Activated T-helper 2 cell treated with anti-CD3 and anti-CD28 coated beads, Interferon-gamma antibody, Interleukin-2, Interleukin-4, amounts not matched to agents 10 μg/mL and 5 μg/mL and 100 μg/mL, durations not matched to agents 14 hours and 24 hours and 36 hours (primary cell): ENCODE results near the gene ASB10. TPM values are rescaled to one million over a fixed set of nuclear protein-coding genes. Genes with fewer than 3 reads are reported as not detected.

Experiments used
- DNase-seq: peaks from one replicate; pipeline ENCODE4 v3.0.0; 2021; ENCODE audit warnings: low spot score
- H3K27ac Mint-ChIP-seq: one replicate; pipeline ENCODE4 v1.8.0; 2021; ENCODE audit warnings: mixed read lengths
- H3K27me3 Mint-ChIP-seq: one replicate; pipeline ENCODE4 v1.8.0; 2021; ENCODE audit warnings: low read depth, mixed read lengths
- H3K36me3 Mint-ChIP-seq: one replicate; pipeline ENCODE4 v1.8.0; 2021; ENCODE audit warnings: low read depth, mixed read lengths
- H3K4me1 Mint-ChIP-seq: one replicate; pipeline ENCODE4 v1.8.0; 2021; ENCODE audit warnings: low read depth, mixed read lengths
- H3K4me3 Mint-ChIP-seq: one replicate; pipeline ENCODE4 v1.8.0; 2021; ENCODE audit warnings: low read depth, mild to moderate bottlenecking, moderate library complexity, mixed read lengths
- H3K9me3 Mint-ChIP-seq: one replicate; pipeline ENCODE4 v1.8.0; 2021; ENCODE audit warnings: mixed read lengths
- intact Hi-C: fragments of 100-400 bp; cut with micrococcal nuclease; formaldehyde crosslinking; loops from one replicate; pipeline ENCODE4 v1.15.1; 2023
- total RNA-seq: library from RNA; stranded (reverse); gene quantifications from 2 replicates; pipeline ENCODE4 v1.2.3, GENCODE V29; 2022

The ASB10 gene, protein sequence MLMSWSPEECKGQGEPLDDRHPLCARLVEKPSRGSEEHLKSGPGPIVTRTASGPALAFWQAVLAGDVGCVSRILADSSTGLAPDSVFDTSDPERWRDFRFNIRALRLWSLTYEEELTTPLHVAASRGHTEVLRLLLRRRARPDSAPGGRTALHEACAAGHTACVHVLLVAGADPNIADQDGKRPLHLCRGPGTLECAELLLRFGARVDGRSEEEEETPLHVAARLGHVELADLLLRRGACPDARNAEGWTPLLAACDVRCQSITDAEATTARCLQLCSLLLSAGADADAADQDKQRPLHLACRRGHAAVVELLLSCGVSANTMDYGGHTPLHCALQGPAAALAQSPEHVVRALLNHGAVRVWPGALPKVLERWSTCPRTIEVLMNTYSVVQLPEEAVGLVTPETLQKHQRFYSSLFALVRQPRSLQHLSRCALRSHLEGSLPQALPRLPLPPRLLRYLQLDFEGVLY
- total RNA-seq, result not detected in 2 replicates

GRCh38 chr7:151186640-151187408 lies at the start of gene ASB10:
ASB10 (minus strand) TSS chr7:151187250; CDS start chr7:151187130, 120 bp downstream.
- no peaks in the 10 kb centered on the region for H3K4me1 Mint-ChIP-seq
- peaks cover 10% of the 10 kb centered on the region for H3K27me3 Mint-ChIP-seq
- H3K36me3 Mint-ChIP-seq, result no peaks in the 10 kb centered on the region
- no peak within 1 kb of the TSS for H3K27ac Mint-ChIP-seq
- no peaks in the 10 kb centered on the region for H3K9me3 Mint-ChIP-seq
- H3K4me3 Mint-ChIP-seq, result no peak within 1 kb of the TSS
- DNase-seq, result no peak
- intact Hi-C loops, result no loop called here

DNA sequence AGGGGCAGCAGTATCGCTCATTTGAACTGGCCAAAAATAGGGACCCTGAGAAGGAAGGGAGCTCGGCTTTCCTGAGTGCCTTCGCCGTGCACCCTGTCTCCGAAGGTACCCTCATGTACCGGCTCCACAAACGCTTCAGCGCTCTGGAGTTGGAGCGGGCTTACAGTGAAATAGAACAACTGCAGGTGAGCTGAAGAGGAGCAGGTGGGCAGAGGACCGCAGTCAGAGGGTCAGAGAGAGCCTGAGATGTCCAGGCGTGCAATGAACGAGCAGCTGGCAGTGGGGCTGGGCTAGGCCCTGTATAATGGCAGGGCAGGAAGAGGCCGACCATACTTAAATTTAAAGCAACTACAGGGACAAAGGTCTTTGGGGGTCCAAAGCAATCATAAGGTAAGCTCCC lies 49.4 kb upstream of the ASB10 start:
- intact Hi-C loops, result no loop called here
- DNase-seq, result no peak
- H3K27ac Mint-ChIP-seq, result no peak overlapping the region
- H3K9me3 Mint-ChIP-seq, result no peaks in the 10 kb centered on the region
- H3K4me3 Mint-ChIP-seq, result no peak overlapping the region
- peaks cover 46% of the 10 kb centered on the region for H3K36me3 Mint-ChIP-seq
- no peaks in the 10 kb centered on the region for H3K27me3 Mint-ChIP-seq
- H3K4me1 Mint-ChIP-seq, result peaks cover 18% of the 10 kb centered on the region

DNA sequence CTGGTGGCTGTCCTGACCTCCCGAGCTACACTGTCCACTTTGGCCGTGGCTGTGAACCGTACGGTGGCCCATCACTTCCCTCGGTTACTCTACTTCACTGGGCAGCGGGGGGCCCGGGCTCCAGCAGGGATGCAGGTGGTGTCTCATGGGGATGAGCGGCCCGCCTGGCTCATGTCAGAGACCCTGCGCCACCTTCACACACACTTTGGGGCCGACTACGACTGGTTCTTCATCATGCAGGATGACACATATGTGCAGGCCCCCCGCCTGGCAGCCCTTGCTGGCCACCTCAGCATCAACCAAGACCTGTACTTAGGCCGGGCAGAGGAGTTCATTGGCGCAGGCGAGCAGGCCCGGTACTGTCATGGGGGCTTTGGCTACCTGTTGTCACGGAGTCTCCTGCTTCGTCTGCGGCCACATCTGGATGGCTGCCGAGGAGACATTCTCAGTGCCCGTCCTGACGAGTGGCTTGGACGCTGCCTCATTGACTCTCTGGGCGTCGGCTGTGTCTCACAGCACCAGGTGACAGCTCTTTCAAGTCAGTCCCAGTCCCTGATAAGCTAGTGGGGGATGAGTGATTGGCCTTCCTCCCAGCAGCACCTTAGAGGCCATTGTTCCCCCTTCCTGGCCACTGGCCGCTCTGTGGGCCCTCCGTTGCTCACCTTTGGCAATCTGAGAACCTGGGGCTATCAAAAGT lies 48.2 kb upstream of the ASB10 start:
- Mint-ChIP-seq H3K36me3 (peaks cover 45% of the 10 kb centered on the region), H3K4me3 (peak overlapping the region; percentile 30), H3K9me3 (no peaks in the 10 kb centered on the region), H3K4me1 (peaks cover 18% of the 10 kb centered on the region), H3K27me3 (peaks cover 1% of the 10 kb centered on the region), H3K27ac (no peak overlapping the region)
- intact Hi-C loops, result no loop called here
- no peak for DNase-seq

GRCh38 chr7:151233804-151234203 lies 46.8 kb upstream of the ASB10 start:
- H3K27me3 Mint-ChIP-seq, result peaks cover 4% of the 10 kb centered on the region
- peaks cover 18% of the 10 kb centered on the region for H3K4me1 Mint-ChIP-seq
- no peaks in the 10 kb centered on the region for H3K9me3 Mint-ChIP-seq
- peak overlapping the region; percentile 99 for H3K27ac Mint-ChIP-seq
- H3K36me3 Mint-ChIP-seq, result peaks cover 38% of the 10 kb centered on the region
- intact Hi-C loops, result loop anchor here (1.0 to 5.0 kb wide), 4 partner anchors 9 to 175 kb away; partner anchors contain the start of gene SLC4A2
- H3K4me3 Mint-ChIP-seq, result peak overlapping the region; percentile 100
- no peak for DNase-seq

DNA sequence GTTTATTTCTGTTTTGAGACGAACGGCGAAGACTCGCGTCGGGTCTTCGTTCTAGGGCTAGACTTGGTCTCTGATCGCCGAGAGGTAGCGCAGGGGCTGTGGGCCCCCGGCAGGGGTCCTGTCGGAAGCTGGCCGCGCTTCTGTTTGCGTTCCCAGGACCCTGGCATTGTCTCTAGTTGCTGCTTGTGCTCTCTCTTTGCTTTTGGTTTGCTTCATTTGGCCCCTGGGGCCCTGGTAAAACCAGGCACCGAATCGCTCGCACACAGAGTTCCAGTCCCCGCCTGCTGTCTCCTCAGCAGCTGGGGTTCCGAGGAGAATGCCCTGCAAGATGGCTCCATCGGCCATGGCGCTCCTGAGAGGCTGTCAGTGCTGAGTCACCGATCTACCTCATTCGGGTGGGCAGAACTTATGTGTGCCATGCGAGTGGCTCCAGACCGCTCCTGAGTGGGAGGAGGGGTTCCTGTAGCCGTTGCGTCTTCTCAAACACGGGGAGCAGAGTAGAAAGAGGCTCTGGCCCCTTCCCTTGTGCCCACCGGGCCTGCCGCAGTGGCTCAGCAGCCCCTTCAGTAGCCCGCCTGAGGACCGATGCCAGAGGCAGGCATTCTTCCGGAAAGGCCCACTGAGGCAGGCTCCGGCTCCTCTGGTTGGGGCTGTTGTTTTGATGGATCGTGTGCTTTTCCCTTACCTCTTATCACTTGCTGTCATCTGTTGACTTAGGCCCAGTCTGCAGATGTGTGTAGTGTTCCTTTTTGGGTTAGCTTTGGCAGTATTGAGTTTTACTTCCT lies 46.1 kb upstream of the ASB10 start:
- intact Hi-C loops, result loop anchor here (1.0 to 5.0 kb wide), 4 partner anchors 10 to 174 kb away; partner anchors contain the start of gene SLC4A2
- no peaks in the 10 kb centered on the region for H3K9me3 Mint-ChIP-seq
- peaks cover 20% of the 10 kb centered on the region for H3K4me1 Mint-ChIP-seq
- H3K27ac Mint-ChIP-seq, result peak overlapping the region; percentile 99
- peaks cover 4% of the 10 kb centered on the region for H3K27me3 Mint-ChIP-seq
- H3K36me3 Mint-ChIP-seq, result peaks cover 38% of the 10 kb centered on the region
- peak; percentile 57 for DNase-seq
- peak overlapping the region; percentile 100 for H3K4me3 Mint-ChIP-seq

DNA sequence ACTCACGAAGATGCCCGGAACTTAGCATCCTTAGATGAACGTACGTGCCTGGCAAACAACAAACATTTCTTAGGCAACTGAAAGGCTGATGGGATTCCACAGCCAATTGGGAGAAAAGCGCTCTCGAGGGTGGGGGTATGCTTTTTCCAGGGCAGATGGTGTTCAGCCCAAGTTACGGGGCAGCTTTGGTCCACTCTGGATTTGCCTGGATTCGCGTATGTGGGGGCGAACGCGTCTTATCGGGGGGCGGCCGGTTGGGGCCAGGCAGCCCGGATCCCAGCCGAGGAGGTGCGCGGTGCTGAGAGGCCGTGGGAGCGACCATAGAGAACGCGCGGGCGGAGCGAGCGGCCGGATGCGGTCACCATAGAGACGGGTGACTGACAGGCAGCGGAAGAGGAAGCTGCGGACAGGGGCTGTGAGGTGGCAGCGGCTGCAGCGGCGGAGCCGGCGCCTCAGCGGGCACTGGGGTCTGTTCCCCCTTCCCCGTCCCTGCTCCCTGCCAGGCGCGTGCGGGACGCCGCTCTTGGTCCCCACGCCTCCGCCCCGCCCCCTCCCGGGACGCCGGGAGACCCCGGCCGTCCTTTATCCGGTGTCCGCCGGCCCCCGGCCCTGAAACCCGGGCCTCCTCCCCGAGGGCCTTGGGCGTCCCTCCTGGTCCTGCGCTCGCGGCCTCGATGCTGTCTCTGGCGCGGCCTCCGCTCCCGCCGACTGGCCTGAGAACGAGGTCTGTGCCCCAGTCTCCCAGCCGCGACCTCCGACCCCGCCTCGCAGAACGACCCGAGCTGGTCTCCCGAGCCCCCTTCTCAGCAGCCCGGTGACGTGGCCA lies 45.3 kb upstream of the ASB10 start, which contains the start of gene CHPF2:
Gene CHPF2 (plus strand): TSS at position 393 of the 826 bp plus-strand sequence. CDS start 1,529 bp downstream, outside the sequence.
- Mint-ChIP-seq H3K4me3 (peak within 1 kb of the TSS; percentile 100), H3K36me3 (peaks cover 38% of the 10 kb centered on the region), H3K27me3 (peaks cover 4% of the 10 kb centered on the region), H3K4me1 (peaks cover 23% of the 10 kb centered on the region), H3K9me3 (no peaks in the 10 kb centered on the region), H3K27ac (peak within 1 kb of the TSS; percentile 99)
- intact Hi-C loops, result loop anchor here (2.0 to 5.0 kb wide), 3 partner anchors 110 to 174 kb away; partner anchors contain the start of gene SLC4A2
- peak; percentile 89 for DNase-seq

GRCh38 chr7:151231080-151231479 lies 44.0 kb upstream of the ASB10 start:
- H3K9me3 Mint-ChIP-seq, result no peaks in the 10 kb centered on the region
- no peak overlapping the region for H3K27ac Mint-ChIP-seq
- H3K4me1 Mint-ChIP-seq, result peaks cover 30% of the 10 kb centered on the region
- H3K4me3 Mint-ChIP-seq, result peak overlapping the region; percentile 15
- peaks cover 4% of the 10 kb centered on the region for H3K27me3 Mint-ChIP-seq
- intact Hi-C loops, result loop anchor here (5.0 kb wide), 1 partner anchor 109 kb away; no protein-coding TSS in a partner anchor
- peaks cover 39% of the 10 kb centered on the region for H3K36me3 Mint-ChIP-seq
- DNase-seq, result no peak

DNA sequence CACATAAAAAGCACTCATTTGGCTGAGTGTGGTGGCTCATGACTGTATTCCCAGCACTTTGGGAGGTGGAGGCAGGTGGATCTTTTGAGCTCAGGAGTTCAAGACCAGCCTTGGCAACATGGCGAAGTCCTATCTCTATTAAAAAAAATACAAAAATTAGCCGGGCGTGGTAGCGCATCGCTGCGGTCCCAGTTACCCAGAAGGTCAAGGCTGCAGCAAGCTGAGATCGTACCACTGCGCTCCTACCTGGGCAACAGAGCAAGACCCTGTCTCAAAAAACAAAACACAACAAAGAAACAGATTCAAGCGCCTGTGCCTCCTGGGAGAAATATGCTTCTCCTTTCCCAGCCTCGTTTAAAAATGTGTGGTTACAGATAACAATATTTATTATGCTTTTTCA lies 42.2 kb upstream of the ASB10 start:
- Mint-ChIP-seq H3K4me1 (peaks cover 37% of the 10 kb centered on the region), H3K27ac (no peak overlapping the region), H3K27me3 (peaks cover 4% of the 10 kb centered on the region), H3K9me3 (no peaks in the 10 kb centered on the region), H3K36me3 (peaks cover 40% of the 10 kb centered on the region), H3K4me3 (no peak overlapping the region)
- DNase-seq, result no peak
- intact Hi-C loops, result loop anchor here (5.0 to 10.0 kb wide), 2 partner anchors 144 to 288 kb away; partner anchors contain the start of genes AGAP3, FASTK, RHEB and TMUB1

DNA sequence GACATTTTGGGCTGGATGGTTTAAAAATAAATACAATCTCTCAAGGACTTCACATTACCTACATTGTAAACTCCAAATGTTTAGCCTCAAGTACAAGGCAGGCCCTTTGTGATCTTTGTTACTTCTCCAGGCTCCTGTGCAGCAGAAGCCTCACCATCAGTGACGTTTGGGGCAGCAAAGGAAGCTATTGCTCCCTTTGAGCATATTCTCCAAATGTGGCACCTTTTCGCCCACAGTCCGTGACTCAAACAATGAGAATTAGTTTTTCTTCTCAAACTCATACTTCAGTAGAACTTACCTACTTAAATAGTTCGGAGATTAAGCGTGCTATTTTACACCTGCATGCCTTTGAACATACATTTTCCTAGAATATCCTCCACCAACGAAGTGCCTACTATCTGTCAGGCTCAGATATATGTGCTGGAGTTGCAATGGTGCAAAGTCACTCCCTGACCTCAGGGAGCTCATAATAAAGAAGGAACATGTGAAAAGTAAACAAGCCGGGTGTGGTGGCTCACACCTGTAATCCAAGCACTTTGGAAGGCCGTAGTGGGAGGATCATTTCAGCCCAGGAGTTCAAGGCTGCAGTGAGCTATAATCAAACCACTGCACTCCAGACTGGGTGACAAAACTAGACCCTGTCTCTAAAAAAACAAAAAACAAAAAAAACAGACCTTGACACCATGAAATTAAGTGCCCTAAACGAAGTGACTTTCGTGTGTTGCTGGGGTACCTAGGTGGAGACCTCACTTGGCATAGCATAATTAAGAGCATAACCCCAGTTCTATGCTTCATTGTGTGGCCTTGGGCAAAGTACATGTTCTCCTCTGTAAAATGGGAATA lies 41.2 kb upstream of the ASB10 start:
- intact Hi-C loops, result loop anchor here (5.0 to 10.0 kb wide), 2 partner anchors 143 to 289 kb away; partner anchors contain the start of genes AGAP3, FASTK, RHEB and TMUB1

More for the DNA sequence above, 41.2 kb upstream of the ASB10 start:
- Mint-ChIP-seq H3K27me3 (peaks cover 4% of the 10 kb centered on the region), H3K9me3 (no peaks in the 10 kb centered on the region), H3K4me3 (peak overlapping the region; percentile 99), H3K27ac (no peak overlapping the region), H3K4me1 (peaks cover 29% of the 10 kb centered on the region), H3K36me3 (peaks cover 39% of the 10 kb centered on the region)
- no peak for DNase-seq
